Neural cell (in vitro differentiated cells): ENCODE data around the gene HSPA4L.

Experiments used
- EP300 ChIP-seq: fragments of 450-650 bp; conservative IDR thresholded peaks from 2 replicates; pipeline ENCODE4 v1.6.1; 2014; ENCODE audit warnings: antibody characterized with exemption, mild to moderate bottlenecking, moderate library complexity; ENCODE audit not compliant: poor library complexity, severe bottlenecking
- EZH2 ChIP-seq: fragments of 200-600, 300-800 bp; shearing (Covaris generic), sonication (generic); IDR thresholded peaks from 2 replicates; pipeline ENCODE4 v1.6.1; 2014; ENCODE audit warnings: antibody characterized with exemption, low read length, borderline replicate concordance, mild to moderate bottlenecking; ENCODE audit not compliant: insufficient read depth, poor library complexity, severe bottlenecking
- POLR2AphosphoS5 ChIP-seq: IDR thresholded peaks from 2 replicates; pipeline ENCODE4 v1.6.1; 2012
- RAD21 ChIP-seq: fragments of 450-650 bp; conservative IDR thresholded peaks from 2 replicates; pipeline ENCODE4 v1.6.1; 2014; ENCODE audit warnings: antibody characterized with exemption, mild to moderate bottlenecking, moderate library complexity
- TF ChIP-seq, protein P1 (sequence below): fragments of 450-650 bp; IDR thresholded peaks from 2 replicates; pipeline ENCODE4 v1.5.1; 2014; ENCODE audit warnings: antibody characterized with exemption, mild to moderate bottlenecking, moderate library complexity; ENCODE audit not compliant: poor library complexity, severe bottlenecking
- TF ChIP-seq, protein P2 (sequence below): IDR thresholded peaks from 2 replicates; pipeline ENCODE4 v1.6.1; 2012; ENCODE audit warnings: borderline replicate concordance

DNA sequence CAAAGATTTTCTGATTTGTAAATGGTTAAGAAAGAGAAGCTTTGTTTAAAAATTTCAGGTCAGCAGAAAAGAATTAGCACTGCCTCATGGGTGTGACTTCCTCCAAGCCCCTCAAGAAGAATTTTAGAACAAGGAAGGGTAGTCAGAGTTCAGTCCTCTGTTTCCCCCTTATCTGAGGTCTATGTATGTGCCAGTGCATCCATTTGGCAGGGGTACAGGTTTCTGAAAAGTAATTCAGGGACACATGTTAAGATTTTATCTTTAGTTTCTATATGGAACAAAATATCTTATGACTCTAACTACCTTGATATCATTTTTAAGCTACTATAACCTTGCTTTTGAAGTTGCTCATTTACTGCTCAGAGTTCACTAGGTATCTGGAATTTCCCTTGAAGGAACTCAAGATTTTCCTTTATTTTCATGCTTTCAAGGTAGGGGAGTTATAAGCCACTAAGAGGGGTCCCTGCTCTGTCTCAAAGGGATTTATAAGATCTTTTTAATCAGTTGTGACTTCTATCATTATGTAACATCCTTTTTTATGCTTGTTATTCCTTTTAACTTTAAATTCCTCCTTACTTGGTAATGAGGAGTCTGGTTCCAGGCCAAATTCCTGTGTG, 74.2 kb downstream of the HSPA4L start:
- TF ChIP-seq RAD21 (no peak), POLR2AphosphoS5 (no peak), EZH2 (no peak), EP300 (no peak)
- TF ChIP-seq, protein P1, sequence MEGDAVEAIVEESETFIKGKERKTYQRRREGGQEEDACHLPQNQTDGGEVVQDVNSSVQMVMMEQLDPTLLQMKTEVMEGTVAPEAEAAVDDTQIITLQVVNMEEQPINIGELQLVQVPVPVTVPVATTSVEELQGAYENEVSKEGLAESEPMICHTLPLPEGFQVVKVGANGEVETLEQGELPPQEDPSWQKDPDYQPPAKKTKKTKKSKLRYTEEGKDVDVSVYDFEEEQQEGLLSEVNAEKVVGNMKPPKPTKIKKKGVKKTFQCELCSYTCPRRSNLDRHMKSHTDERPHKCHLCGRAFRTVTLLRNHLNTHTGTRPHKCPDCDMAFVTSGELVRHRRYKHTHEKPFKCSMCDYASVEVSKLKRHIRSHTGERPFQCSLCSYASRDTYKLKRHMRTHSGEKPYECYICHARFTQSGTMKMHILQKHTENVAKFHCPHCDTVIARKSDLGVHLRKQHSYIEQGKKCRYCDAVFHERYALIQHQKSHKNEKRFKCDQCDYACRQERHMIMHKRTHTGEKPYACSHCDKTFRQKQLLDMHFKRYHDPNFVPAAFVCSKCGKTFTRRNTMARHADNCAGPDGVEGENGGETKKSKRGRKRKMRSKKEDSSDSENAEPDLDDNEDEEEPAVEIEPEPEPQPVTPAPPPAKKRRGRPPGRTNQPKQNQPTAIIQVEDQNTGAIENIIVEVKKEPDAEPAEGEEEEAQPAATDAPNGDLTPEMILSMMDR = no peak
- TF ChIP-seq, protein P2, sequence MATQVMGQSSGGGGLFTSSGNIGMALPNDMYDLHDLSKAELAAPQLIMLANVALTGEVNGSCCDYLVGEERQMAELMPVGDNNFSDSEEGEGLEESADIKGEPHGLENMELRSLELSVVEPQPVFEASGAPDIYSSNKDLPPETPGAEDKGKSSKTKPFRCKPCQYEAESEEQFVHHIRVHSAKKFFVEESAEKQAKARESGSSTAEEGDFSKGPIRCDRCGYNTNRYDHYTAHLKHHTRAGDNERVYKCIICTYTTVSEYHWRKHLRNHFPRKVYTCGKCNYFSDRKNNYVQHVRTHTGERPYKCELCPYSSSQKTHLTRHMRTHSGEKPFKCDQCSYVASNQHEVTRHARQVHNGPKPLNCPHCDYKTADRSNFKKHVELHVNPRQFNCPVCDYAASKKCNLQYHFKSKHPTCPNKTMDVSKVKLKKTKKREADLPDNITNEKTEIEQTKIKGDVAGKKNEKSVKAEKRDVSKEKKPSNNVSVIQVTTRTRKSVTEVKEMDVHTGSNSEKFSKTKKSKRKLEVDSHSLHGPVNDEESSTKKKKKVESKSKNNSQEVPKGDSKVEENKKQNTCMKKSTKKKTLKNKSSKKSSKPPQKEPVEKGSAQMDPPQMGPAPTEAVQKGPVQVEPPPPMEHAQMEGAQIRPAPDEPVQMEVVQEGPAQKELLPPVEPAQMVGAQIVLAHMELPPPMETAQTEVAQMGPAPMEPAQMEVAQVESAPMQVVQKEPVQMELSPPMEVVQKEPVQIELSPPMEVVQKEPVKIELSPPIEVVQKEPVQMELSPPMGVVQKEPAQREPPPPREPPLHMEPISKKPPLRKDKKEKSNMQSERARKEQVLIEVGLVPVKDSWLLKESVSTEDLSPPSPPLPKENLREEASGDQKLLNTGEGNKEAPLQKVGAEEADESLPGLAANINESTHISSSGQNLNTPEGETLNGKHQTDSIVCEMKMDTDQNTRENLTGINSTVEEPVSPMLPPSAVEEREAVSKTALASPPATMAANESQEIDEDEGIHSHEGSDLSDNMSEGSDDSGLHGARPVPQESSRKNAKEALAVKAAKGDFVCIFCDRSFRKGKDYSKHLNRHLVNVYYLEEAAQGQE = no peak
